GM21447 (cell line): ENCODE measurements around the gene F2R.

Experiments
- ATAC-seq: cut with Tn5 transposase; IDR thresholded peaks from one replicate; pipeline ENCODE4 v1.9.1; 2021; ENCODE audit not compliant: unreplicated experiment

Gene F2R

GRCh38 chr5:76690037-76690679 is 25.8 kb upstream of the F2R start:
- ATAC-seq: no peak

GRCh38 chr5:76690704-76691466 is 25.0 kb upstream of the F2R start:
- ATAC-seq: no peak

- no peak for ATAC-seq
Measured at GRCh38 chr5:76691467-76692273, 24.3 kb upstream of the F2R start.

GRCh38 chr5:76692274-76692540 is 23.7 kb upstream of the F2R start:
- ATAC-seq: no peak

- ATAC-seq: no peak
Measured at GRCh38 chr5:76692651-76693050, 23.3 kb upstream of the F2R start.

GRCh38 chr5:76693141-76693540 is 22.8 kb upstream of the F2R start:
- ATAC-seq: no peak

- no peak for ATAC-seq
Measured at GRCh38 chr5:76694317-76694716, 21.6 kb upstream of the F2R start.

- ATAC-seq: no peak
Measured at GRCh38 chr5:76695346-76695745, 20.6 kb upstream of the F2R start.

GRCh38 chr5:76696251-76696650 is 19.7 kb upstream of the F2R start:
- no peak for ATAC-seq

GRCh38 chr5:76697670-76698069 is 18.3 kb upstream of the F2R start:
- no peak for ATAC-seq

- ATAC-seq: no peak
Measured at GRCh38 chr5:76700571-76700970, 15.4 kb upstream of the F2R start.

- no peak for ATAC-seq
Measured at GRCh38 chr5:76701298-76701697, 14.6 kb upstream of the F2R start.

- ATAC-seq: no peak
Measured at GRCh38 chr5:76703707-76704106, 12.2 kb upstream of the F2R start.

- ATAC-seq: no peak
Measured at GRCh38 chr5:76704131-76704663, 11.7 kb upstream of the F2R start.

- ATAC-seq: no peak
Measured at GRCh38 chr5:76705574-76705973, 10.4 kb upstream of the F2R start.

GRCh38 chr5:76709762-76710161 is 6.2 kb upstream of the F2R start:
- no peak for ATAC-seq

- ATAC-seq: no peak
Measured at GRCh38 chr5:76710991-76711390, 4.9 kb upstream of the F2R start.

- no peak for ATAC-seq
Measured at GRCh38 chr5:76714751-76715485, 1.0 kb upstream of the F2R start.

GRCh38 chr5:76715486-76715735 is 515 bp upstream of the F2R start:
- no peak for ATAC-seq

GRCh38 chr5:76716456-76717157 is 681 bp downstream of the F2R start:
- no peak for ATAC-seq
